D341Med (cell line): Measurements from ENCODE around the gene WDR20.
"Not testable (repeated sequence)": the region's sequence is repeated elsewhere in the genome, so short reads cannot be mapped to it uniquely, and the experiment has no call there.

Experiments
- DNase-seq: peaks from one replicate; pipeline ENCODE4 v3.0.0; 2012; ENCODE audit warnings: low spot score

Gene WDR20

GRCh38 chr14:102131741-102132140 lies 8.0 kb upstream of the WDR20 start:
- no peak for DNase-seq

GRCh38 chr14:102134021-102134420 lies 5.7 kb upstream of the WDR20 start:
- not testable (repeated sequence) for DNase-seq

DNA sequence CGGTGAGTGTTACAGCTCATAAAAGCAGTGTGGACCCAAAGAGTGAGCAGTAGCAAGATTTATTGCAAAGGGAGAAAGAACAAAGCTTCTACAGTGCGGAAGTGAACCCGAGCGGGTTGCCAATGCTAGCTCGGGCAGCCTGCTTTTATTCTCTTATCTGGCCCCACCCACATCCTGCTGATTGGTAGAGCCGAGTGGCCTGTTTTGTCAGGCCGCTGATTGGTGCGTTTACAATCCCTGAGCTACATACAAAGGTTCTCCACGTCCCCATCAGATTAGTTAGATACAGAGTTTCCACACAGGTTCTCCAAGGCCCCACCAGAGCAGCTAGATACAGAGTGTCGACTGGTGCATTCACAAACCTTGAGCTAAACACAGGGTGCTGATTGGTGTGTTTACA lies 5.0 kb upstream of the WDR20 start:
- DNase-seq: not testable (repeated sequence)

DNA sequence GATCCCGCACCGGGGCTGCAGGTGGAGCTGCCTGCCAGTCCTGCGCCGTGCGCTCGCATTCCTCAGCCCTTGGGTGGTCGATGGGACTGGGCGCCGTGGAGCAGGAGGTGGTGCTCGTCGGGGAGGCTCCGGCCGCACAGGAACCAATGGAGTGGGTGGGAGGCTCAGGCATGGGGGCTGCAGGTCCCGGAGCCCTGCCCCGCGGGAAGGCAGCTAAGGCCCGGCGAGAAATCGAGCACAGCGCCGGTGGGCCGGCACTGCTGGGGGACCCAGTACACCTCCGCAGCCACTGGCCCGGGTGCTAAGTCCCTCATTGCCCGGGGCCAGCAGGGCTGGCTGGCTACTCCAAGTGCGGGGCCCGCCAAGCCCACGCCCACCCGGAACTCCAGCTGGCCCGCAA lies 4.2 kb upstream of the WDR20 start:
- DNase-seq: not testable (repeated sequence)

DNA sequence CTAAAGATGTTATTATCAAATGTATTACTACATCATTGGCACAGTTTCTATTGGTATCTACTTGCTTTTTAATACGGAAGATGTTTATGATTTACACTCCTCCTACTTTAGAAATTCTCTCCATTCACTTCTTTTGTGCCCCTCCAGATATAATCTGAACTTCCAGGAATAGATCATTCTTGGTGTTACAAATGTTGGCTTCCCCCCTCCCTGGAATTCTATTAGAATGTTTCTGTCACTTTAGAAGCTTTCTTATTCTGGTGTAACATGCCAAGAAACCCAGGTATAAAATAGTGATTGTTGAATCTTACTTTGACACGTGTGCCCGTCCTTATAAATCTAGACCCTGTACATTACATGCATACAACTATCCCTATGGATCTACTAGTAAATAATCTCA lies 1.2 kb upstream of the WDR20 start:
- DNase-seq: no peak

GRCh38 chr14:102138961-102139285 lies 774 bp upstream of the WDR20 start:
- DNase-seq: no peak

DNA sequence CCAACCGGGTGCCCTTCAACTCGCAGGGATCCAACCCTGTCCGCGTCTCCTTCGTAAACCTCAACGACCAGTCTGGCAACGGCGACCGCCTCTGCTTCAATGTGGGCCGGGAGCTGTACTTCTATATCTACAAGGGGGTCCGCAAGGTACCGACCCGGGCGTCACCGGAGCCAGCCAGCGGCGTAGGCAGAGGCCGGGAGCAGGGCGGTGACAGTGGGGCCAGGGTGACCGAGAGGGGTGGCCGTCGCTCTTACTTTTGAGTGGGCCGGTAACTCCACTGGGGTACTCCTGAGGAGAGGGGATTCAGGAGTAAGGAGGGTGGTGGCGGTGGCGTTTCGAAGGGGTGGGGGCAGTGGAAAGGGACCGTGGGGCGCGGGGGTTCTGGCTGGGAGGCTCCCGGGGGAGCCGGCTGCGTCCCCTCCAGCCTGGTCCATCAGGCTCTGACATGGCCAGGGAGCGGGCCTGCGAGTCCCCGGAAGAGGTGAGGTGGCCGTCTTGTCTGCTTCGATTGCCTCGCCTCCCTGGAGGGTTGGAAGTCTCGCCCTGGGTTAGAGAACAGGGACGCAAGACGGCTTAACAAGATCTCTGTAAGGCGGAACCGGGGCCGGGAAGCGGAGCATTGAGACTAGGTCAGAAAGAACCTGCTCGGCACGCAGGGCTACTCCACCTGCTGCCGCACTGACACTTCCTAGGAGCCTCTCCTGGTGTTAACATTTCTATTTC lies 491 bp downstream of the WDR20 start:
- peak; percentile 56 for DNase-seq

- DNase-seq: no peak
Observed at GRCh38 chr14:102140750-102141145, 1.1 kb downstream of the WDR20 start.

DNA sequence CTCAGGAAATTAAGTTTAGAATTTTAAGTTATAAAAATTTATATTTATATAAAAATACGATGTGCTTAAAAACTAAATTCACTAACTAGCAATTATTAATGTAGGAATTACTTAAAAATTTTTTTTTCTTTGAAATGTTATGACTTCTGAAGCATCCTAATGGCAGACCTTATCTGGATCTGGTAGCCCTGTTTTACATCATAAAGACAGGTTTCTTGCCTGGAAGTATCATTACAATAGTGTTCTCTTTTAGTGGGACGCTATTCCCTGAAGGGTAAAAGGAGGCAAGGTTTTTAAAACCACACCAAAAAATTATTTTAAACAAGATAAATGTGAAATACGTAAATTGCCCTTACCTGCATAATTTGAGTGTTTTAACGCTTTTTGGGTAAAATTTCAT lies 2.1 kb downstream of the WDR20 start:
- DNase-seq: no peak

DNA sequence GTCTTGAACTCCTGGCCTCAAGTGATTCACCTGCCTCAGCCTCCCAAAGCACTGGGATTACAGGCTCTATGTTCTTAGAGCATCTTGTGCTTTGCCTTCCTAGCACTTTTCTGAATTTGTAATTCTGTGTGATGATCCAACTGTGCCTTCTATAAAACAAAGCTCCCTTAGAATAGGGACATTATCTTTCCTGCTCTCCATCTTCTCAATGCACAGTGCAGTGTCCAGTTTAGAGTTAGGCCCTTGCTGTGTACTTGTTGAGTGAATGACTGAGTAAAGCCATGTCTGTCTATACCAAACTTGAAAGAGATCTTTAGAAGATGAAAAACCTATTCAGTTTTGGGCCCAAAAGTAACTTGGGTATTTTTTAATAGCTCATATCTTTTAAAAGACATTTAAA lies 5.2 kb downstream of the WDR20 start:
- no peak for DNase-seq

DNA sequence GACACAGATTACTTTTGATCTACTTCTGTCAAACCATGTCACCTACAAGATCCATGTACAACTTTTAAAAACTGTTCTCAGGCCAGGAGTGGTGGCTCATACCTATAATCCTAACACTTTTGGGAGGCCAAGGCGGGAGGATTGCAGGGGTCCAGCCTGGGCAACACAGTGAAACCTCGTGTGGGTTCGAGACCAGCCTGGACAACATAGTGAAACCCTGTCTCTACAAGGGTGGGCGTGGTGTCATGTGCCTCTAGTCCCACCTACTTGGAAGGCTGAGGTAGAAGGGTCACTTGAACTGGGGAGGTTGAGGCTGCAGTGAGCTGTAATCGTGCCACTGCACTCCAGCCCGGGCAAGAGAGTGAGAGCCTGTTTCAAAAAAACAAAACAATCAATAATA lies 5.7 kb downstream of the WDR20 start:
- DNase-seq: no peak

DNA sequence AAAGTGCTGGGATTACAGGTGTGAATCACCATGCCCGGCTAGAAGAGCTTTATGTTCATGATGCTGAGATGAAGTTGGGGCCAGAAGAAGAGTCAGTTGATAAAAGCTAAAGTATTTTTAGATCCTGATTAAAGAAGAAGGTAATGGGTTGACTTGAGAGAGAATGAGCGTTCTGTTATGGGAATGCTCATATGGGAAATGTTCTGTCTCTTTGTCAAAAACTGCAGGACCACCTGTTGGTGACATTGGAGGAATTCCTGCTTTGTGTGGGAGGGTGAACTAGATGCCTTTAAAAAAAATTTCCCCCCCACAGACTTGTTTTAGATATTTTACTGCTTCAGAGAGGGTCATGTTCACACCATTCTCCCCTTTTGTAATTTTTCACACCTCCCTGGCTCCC lies 6.7 kb downstream of the WDR20 start:
- DNase-seq: no peak

DNA sequence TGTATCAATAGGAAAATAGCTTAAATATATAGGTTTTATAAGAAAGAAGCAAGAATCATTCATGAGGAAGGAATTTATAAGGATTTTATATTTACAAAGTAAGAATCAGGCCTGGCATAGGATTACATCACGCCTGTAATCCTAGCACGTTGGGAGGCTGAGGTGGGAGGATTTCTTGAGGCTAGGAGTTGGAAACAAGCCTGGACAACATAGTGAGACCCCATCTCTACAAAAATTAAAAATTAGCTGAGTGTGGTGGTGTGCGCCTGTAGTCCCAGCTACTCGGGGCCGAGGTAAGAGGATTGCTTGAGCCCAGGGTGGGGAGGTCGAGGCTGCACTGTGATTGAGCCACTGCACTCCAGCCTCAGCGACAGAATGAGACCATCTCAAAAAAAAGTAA lies 10.4 kb downstream of the WDR20 start:
- no peak for DNase-seq

DNA sequence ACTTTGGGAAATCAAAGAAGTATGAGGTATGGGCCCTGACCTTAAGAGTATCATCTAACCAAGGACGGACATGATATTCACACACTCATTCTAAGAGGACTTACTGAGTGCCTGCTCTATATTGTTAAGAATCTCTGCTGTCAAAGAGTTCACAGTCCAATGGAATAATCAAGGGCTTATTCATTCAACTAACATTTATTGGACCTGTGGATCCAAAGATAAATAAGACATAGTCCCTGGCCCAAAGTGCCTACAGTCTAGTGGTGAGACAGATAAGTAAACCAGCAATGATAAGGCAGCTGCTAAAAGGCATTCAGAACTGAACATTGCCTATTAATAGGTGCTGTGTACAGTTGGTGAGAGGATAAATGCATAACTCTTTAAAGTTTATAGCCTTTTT lies 11.0 kb downstream of the WDR20 start:
- no peak for DNase-seq

- not testable (repeated sequence) for DNase-seq
Observed at GRCh38 chr14:102151411-102151810, 11.7 kb downstream of the WDR20 start.

- DNase-seq: no peak
Observed at GRCh38 chr14:102154121-102154520, 14.4 kb downstream of the WDR20 start.

DNA sequence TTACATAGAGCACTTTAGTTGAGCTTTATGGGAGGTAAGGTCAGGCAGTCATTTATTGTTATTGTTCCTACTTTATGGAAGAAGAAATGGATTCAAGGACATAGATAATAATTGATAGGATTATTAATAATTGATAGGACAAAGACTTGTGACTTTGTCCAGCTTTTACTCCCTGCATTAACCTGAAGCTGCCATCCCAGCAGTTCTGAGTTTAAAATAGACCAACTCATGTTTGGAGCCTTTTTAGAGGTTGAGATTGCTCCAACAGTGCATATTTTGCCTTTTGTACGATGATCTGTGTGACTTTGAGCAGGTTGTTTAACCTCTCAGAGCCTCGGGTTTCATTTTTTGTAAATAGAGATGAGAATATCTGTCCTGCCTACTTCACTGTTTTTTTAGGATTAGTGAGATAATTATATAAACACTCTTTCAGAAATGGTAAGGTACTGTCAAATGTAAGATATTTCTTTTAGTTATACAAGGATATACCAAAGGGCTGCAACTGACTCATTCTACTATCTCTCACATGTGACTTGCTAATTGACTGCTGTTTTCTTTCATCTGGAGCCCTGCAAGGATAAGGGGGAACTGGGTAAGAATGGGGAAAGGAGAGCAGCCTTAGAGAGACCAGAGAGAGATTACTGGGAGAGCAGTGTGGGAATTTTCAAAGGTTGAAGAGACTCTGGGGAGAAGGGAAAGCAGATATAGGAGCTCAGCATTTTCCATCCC lies 15.3 kb downstream of the WDR20 start:
- DNase-seq: peak; percentile 24

GRCh38 chr14:102157346-102157745 lies 17.6 kb downstream of the WDR20 start:
- DNase-seq: no peak

DNA sequence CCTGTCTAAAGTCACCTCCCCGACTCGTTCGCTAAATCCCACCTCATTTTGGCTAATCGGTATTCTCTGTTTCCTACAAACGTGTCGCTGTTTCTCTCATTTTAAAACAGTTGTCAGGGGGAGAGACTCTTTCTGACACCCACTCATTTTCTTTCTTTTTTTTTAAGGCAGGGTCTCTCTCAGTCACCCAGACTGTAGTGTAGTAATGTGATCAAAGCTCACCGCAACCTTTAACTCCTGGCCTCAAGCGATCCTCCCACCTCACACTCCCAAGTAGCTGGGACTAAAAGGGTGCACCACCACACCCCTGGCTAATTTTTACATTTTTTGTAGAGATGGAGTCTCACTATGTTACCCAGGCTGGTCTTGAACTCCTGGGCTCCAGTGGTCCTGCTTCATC lies 19.1 kb downstream of the WDR20 start:
- DNase-seq: no peak

GRCh38 chr14:102159841-102160240 lies 20.1 kb downstream of the WDR20 start:
- DNase-seq: no peak

DNA sequence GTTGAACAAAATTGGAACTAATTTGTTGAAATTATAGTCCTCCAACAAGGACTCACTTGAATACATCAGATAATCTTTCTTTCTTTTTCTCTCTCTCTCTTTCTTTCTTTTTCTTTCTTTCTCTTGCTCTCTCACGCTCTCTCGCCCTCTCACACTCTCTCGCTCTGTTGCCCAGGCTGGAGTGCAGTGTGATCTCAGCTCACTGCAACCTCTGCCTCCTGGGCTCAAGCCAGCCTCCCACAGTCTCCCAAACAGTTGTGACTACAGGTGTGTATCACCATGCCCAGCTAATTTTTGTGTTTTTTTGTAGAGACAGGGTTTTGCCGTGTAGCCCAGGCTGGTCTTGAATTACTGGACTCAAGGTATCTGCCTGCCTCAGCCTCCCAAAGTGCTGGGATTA lies 22.8 kb downstream of the WDR20 start:
- no peak for DNase-seq

- DNase-seq: no peak
Observed at GRCh38 chr14:102164241-102164641, 24.5 kb downstream of the WDR20 start.

GRCh38 chr14:102164965-102165364 lies 25.3 kb downstream of the WDR20 start:
- DNase-seq: no peak

- no peak for DNase-seq
Observed at GRCh38 chr14:102170061-102170460, 30.4 kb downstream of the WDR20 start.
